Thymus (tissue), 11 donors: Measurements from ENCODE around the gene APAF1. TPM values are rescaled to one million over a fixed set of nuclear protein-coding genes. Genes with fewer than 3 reads are reported as not detected.
A peak's percentile ranks its signal among the peaks of the same experiment; 100 is the strongest.

ENCODE experiments used
- DNase-seq, 9 donors: peaks; one replicate each; pipeline ENCODE4 v3.0.0-alpha.2; 2013; ENCODE audit warnings: low spot score in 9 of 9, low read depth in 6 of 9, missing footprints in 1 of 9
- H3K27ac ChIP-seq, 2 donors: one replicate each; pipeline ENCODE4 v1.5.1; 2013; ENCODE audit warnings: control low read depth in 1 of 2, low read depth in 1 of 2, low read length in 1 of 2, mild to moderate bottlenecking in 1 of 2, moderate library complexity in 1 of 2
- H3K27me3 ChIP-seq, 2 donors: one replicate each; pipeline ENCODE4 v1.5.1; 2013; ENCODE audit warnings: low read length in 1 of 2; ENCODE audit not compliant: control insufficient read depth in 2 of 2, insufficient read depth in 1 of 2
- H3K36me3 ChIP-seq, 2 donors: one replicate each; pipeline ENCODE4 v1.5.1; 2013; ENCODE audit warnings: low read length in 1 of 2, mild to moderate bottlenecking in 1 of 2, moderate library complexity in 1 of 2; ENCODE audit not compliant: control insufficient read depth in 2 of 2, insufficient read depth in 2 of 2
- H3K4me1 ChIP-seq, 2 donors: one replicate each; pipeline ENCODE4 v1.5.1; 2013; ENCODE audit warnings: low read length in 2 of 2; ENCODE audit not compliant: control insufficient read depth in 2 of 2, insufficient read depth in 2 of 2
- H3K4me3 ChIP-seq, 2 donors: one replicate each; pipeline ENCODE4 v1.5.1; 2013; ENCODE audit warnings: low read length in 2 of 2, control low read depth in 1 of 2, mild to moderate bottlenecking in 1 of 2
- H3K9me3 ChIP-seq, 2 donors: one replicate each; pipeline ENCODE4 v1.5.1; 2013; ENCODE audit warnings: low read length in 1 of 2, mild to moderate bottlenecking in 1 of 2; ENCODE audit not compliant: control insufficient read depth in 2 of 2, insufficient read depth in 1 of 2
- WGBS: extraction: QIAGEN DNeasy Blood & Tissue Kit; methylation state at CpG from one replicate; pipeline ENCODE4 v1.1.7; 2013; 5-methylcytosine and 5-hydroxymethylcytosine counted together
- polyA plus RNA-seq: library from polyadenylated mRNA; stranded (reverse); fragments of 200-250 nt; gene quantifications from one replicate; pipeline ENCODE4 v1.2.3, GENCODE V29; 2013
- total RNA-seq: library from RNA; stranded (reverse); fragments of 120-200 nt; gene quantifications from one replicate; pipeline ENCODE4 v1.2.4, GENCODE V29; 2013
- donor health status: healthy.

Gene APAF1
- total and polyA plus RNA-seq, 2 donors: 10.5 to 14.2 TPM

DNA sequence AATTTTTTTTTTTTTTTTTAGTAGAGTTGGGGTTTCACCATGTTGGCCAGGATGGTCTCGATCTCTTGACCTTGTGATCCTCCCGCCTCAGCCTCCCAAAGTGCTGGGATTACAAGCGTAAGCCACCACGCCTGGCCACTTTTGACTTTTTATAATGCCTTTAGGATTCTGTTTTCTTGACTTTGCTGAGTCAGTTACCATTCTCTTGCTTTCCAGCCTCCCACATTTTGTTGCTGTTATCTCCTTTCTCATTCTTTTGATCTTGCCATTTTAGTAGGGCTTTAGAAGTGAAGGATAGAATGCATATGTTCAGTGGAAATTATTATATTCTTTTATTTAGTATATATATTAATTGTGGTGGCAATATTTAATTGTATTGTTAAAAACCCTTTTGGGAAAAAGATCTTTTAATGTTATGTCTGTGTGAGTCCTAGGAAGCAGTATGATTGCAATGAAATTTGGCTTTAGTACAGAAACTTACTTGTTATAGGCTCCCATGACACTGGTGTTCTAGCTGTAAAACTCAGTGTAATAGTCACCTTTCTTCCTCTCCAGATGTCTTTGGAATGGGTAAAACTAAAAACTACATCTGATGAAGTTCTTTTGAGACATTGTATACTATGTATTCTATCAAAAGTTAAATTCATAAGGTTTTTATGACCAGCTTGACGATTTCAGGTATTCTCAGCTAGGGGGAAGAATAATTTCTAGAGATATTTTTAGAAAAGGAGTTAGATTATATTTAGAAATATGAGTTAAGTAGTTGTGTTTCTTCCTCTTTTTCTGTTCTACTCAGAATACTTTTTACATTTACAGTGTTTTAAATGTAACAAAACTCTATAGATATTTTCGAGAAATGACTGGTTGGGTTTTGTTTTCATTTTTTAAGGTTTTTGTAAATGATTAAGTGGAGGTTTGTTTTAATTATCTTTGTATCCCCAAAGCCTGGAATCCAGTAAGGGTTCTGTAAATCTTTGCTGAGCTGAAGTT lies 74.7 kb downstream of the APAF1 start:
- Histone ChIP-seq H3K36me3 (peaks cover 2 to 6% of the 10 kb centered on the region in 2 donors), H3K4me3 (no peak overlapping the region), H3K27ac (no peak overlapping the region), H3K27me3 (no peaks in the 10 kb centered on the region), H3K9me3 (no peaks in the 10 kb centered on the region), H3K4me1 (no peaks in the 10 kb centered on the region)
- no peak for DNase-seq
- WGBS: 83% methylated on average over 6 of the region's 6 CpGs

DNA sequence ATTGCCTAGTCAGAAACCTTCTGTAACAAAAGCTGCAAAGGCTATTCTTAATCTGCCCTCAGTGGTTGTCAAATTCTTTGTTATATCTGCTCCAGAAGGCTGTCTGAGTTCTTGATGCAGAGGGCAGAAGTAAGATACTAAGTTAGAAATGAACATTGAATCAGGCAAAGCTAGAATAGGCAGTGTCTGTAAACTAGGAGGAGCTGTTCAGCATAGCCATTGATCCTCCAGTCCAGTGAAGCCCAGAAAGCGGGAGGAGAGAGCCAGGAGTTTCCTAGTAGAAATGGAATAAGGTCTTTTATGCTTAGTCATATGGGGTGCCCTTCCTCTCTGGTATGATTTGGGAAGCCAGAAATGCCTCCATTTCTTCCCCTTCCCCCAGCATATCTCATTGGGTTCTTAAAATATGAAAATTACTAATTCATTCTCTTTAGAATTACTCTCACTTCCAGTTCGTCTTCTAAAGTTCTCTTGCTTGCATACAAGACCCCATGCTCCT lies 76.2 kb downstream of the APAF1 start:
- Histone ChIP-seq H3K4me3 (no peak overlapping the region), H3K9me3 (no peaks in the 10 kb centered on the region), H3K36me3 (peaks cover 8 to 12% of the 10 kb centered on the region in 2 donors), H3K27me3 (no peaks in the 10 kb centered on the region), H3K4me1 (no peaks in the 10 kb centered on the region), H3K27ac (no peak overlapping the region)
- no peak for DNase-seq
- 94% methylated on average over 2 of the region's 2 CpGs for WGBS

DNA sequence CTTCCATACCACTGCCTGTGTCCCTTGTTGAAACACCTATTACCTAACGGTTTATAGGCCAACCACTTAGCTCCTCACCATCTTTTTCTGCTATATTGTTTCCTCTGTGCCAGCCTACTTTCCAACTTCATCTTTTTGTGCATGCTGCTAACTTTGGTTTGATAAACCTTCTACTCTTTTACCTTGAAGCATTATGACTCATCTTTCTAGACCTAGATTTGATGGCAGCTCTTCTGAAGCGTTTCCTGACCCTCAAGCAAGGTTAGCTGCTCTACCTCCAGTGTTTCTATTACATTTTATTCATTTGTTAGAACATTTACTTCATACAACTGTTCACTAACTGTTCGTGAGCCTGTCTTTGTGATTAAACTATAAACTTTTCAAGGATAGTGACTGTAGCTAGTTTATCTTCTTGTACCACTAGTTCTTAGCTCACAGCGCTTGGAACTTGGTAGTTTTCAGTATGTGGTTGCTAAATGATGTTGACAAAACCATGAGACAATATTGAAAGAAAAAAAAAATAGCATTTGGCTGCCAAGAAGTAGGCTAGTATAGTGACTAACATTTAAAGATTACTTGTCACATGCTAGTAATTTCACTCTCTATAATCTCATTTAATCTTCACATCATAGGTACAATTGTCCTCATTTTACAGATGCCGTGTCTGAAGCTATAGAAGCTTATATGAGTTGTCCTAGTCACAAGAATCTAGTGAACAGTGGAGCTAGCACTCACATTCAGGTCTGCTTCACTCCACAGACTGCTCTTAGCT lies 79.5 kb downstream of the APAF1 start:
- no peak for DNase-seq
- 95% methylated on average over 5 of the region's 5 CpGs for WGBS
- no peak overlapping the region for H3K4me3 ChIP-seq
- H3K36me3 ChIP-seq: peaks cover 19 to 25% of the 10 kb centered on the region in 2 donors
- no peaks in the 10 kb centered on the region for H3K4me1 ChIP-seq
- no peaks in the 10 kb centered on the region for H3K9me3 ChIP-seq
- H3K27me3 ChIP-seq: no peaks in the 10 kb centered on the region
- no peak overlapping the region for H3K27ac ChIP-seq

DNA sequence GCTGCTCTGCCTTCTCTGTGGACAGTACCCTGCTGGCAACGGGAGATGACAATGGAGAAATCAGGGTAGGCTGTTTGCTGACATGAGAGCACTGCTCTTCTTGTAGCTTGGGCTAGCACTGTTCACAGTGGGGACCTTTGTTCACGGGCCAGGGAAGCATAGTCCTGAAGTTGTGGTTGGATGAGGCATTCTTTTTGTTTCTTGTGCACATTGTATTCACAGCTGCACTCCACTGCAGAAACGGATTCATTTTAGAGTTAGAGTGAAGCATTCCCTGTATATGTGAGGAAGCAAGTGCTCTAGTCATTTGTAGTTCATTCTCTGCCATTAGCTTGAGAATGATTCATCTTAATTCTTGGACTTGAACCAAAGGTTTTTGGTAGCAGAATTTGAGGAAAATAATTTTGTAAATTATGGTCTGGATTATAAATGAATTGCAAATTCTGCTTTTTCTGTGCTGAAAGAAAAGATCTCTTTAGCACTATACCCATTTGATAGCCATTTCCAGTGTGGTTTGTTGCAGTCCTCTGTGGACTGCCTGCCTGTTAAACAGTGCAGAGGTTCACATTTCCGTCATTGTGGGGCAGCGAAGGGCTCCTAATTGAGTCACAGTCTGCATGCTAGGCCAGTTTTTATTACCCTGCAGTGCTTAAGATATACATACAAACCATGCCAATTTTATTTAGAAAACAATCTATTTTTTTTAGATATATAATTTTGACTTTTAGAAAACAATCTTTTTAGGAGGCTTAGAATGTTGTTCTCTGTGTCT lies 80.6 kb downstream of the APAF1 start:
- H3K27ac ChIP-seq: no peak overlapping the region
- H3K9me3 ChIP-seq: no peaks in the 10 kb centered on the region
- H3K4me1 ChIP-seq: no peaks in the 10 kb centered on the region
- peak in 2 of 9 donors; percentile 24 to 39 for DNase-seq
- WGBS: 93% methylated on average over 5 of the region's 5 CpGs
- no peak overlapping the region for H3K4me3 ChIP-seq
- H3K27me3 ChIP-seq: no peaks in the 10 kb centered on the region
- H3K36me3 ChIP-seq: peaks cover 19 to 25% of the 10 kb centered on the region in 2 donors

DNA sequence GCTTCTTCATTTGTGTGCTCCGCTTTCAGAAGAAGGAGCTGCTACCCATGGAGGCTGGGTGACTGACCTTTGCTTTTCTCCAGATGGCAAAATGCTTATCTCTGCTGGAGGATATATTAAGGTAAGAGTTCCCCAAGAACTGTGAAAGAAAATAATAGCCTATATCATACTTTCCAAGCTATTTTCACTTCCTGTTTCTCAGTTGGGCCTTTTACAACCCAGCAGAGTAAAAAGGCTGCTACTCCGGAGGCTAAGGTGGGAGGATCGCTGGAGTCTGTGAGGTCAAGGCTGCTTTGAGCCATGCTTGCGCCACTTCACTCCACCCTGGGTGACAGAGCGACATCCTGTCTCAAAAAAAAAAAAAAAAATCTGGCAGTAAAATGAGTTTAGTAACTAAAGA lies 82.1 kb downstream of the APAF1 start:
- no peaks in the 10 kb centered on the region for H3K27me3 ChIP-seq
- no peak overlapping the region for H3K4me3 ChIP-seq
- H3K4me1 ChIP-seq: no peaks in the 10 kb centered on the region
- no peak overlapping the region for H3K27ac ChIP-seq
- 98% methylated on average over 5 of the region's 5 CpGs for WGBS
- peaks cover 19 to 28% of the 10 kb centered on the region in 2 donors for H3K36me3 ChIP-seq
- no peaks in the 10 kb centered on the region for H3K9me3 ChIP-seq
- no peak for DNase-seq

DNA sequence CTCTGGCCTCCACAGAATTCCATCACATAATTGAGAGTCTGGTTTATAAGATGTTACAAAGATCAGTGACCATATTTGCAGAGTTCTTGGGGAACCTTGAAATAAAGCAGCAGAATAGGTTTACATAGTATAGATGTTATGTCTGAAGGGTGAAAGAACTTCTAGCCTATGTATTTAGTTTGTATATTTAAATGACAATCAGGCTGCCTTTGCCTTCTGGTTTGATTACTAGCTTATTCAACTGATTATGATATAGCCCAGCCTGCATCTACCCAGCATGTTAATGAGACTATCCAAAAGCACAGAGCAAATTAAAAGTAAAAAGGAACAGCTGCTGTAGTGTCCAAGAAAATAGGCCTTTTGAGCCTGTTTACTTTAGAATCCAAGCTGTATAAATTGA lies 85.3 kb downstream of the APAF1 start:
- Histone ChIP-seq H3K4me1 (no peaks in the 10 kb centered on the region), H3K27ac (no peak overlapping the region), H3K27me3 (no peaks in the 10 kb centered on the region), H3K36me3 (peaks cover 16 to 22% of the 10 kb centered on the region in 2 donors), H3K9me3 (no peaks in the 10 kb centered on the region), H3K4me3 (no peak overlapping the region)
- DNase-seq: no peak

DNA sequence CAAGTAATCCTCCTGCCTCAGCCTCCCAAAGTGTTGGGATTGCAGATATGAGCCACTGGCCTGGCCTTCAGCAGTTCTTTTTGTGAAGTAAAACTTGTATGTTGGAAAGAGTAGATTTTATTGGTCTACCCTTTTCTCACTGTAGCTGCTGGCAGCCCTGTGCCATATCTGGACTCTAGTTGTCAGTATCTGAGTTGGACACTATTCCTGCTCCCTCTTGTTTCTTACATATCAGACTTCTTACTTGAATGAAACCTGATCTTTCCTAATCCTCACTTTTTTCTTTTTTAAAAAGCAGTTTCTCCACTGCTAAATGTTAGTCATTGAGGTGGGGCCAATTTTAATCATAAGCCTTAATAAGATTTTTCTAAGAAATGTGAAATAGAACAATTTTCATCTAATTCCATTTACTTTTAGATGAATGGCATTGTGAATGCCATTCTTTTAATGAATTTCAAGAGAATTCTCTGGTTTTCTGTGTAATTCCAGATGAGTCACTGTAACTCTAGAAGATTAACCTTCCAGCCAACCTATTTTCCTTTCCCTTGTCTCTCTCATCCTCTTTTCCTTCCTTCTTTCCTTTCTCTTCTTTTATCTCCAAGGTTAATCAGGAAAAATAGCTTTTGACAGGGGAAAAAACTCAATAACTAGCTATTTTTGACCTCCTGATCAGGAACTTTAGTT lies 88.7 kb downstream of the APAF1 start:
- H3K27me3 ChIP-seq: no peaks in the 10 kb centered on the region
- no peak overlapping the region for H3K4me3 ChIP-seq
- no peaks in the 10 kb centered on the region for H3K9me3 ChIP-seq
- H3K36me3 ChIP-seq: peaks cover 5 to 13% of the 10 kb centered on the region in 2 donors
- H3K27ac ChIP-seq: no peak overlapping the region
- no peaks in the 10 kb centered on the region for H3K4me1 ChIP-seq
- DNase-seq: no peak

DNA sequence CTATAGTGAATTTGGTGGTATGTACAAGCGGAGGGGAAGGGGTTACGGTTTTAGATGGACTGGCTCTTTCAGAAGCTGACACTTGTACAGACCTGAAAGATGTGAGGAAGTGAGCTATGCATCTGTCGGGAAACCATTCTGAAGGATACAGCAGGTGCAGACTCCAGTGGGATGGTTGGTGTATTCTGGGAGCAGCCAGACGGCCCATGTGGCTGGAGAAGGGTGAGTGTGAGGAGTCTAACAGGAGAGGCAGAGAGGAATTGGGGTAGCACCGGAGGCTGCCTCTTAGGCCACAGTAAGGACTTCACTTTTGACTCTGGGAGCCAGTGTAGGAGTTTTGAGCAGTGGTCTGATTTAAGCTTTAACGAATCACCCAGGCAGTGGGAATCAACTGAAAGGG lies 90.7 kb downstream of the APAF1 start:
- DNase-seq: no peak
- Histone ChIP-seq H3K27ac (no peak overlapping the region), H3K4me3 (no peak overlapping the region), H3K9me3 (no peaks in the 10 kb centered on the region), H3K4me1 (no peaks in the 10 kb centered on the region), H3K36me3 (peaks cover 0 to 9% of the 10 kb centered on the region in 2 donors), H3K27me3 (peaks cover 0 to 2% of the 10 kb centered on the region in 2 donors)
- WGBS: 98% methylated on average over 6 of the region's 6 CpGs
